MCF 10A (cell line): ENCODE results near the gene BGLAP. TPM values are rescaled to one million over a fixed set of nuclear protein-coding genes. Genes with fewer than 3 reads are reported as not detected.

Experiments
- Bru-seq: library from RNA; stranded (reverse); fragments of 400-500 nt; gene quantifications from one replicate; lab custom pipeline; 2021; lab: Mats Ljungman, UMichigan
- BruChase-seq, 2 experiments: library from RNA; stranded (reverse); fragments of 400-500 nt; gene quantifications; one replicate each; lab custom pipeline; 2021; lab: Mats Ljungman, UMichigan
- BruUV-seq: library from RNA; stranded (reverse); fragments of 400-500 nt; replicated peaks from 2 replicates; lab custom pipeline; 2021; lab: Mats Ljungman, UMichigan
- CTCF ChIA-PET: fragments of 300-600 bp; sonication (Branson Sonifier 250); formaldehyde crosslinking; extraction: SDS; loops from one replicate; lab custom pipeline; 2021; ENCODE audit warnings: antibody characterized with exemption, inconsistent platforms; lab: Yijun Ruan, JAX
- POLR2A ChIA-PET: fragments of 300-600, 350-650 bp; sonication (Branson Sonifier 250); formaldehyde crosslinking; extraction: SDS; loops from one replicate; lab custom pipeline; 2020; ENCODE audit warnings: antibody characterized with exemption, inconsistent platforms; lab: Yijun Ruan, JAX
- DNase-seq: peaks from one replicate; pipeline ENCODE4 v3.0.0-alpha.2; 2018; ENCODE audit not compliant: unreplicated experiment
- H3K27ac Mint-ChIP-seq: one replicate; pipeline ENCODE4 v1.8.0; 2022; ENCODE audit warnings: mild to moderate bottlenecking, low read depth, mixed read lengths; ENCODE audit not compliant: unreplicated experiment
- H3K27me3 Mint-ChIP-seq: one replicate; pipeline ENCODE4 v1.8.0; 2022; ENCODE audit warnings: mixed read lengths; ENCODE audit not compliant: insufficient read depth, unreplicated experiment
- H3K36me3 Mint-ChIP-seq: one replicate; pipeline ENCODE4 v1.8.0; 2022; ENCODE audit warnings: mild to moderate bottlenecking, moderate library complexity, mixed read lengths; ENCODE audit not compliant: insufficient read depth, unreplicated experiment
- H3K4me1 Mint-ChIP-seq: one replicate; pipeline ENCODE4 v1.8.0; 2022; ENCODE audit warnings: mixed read lengths; ENCODE audit not compliant: insufficient read depth, unreplicated experiment
- H3K4me3 Mint-ChIP-seq: one replicate; pipeline ENCODE4 v1.8.0; 2022; ENCODE audit warnings: mild to moderate bottlenecking, moderate library complexity, mixed read lengths; ENCODE audit not compliant: unreplicated experiment
- H3K9me3 Mint-ChIP-seq: one replicate; pipeline ENCODE4 v1.8.0; 2022; ENCODE audit warnings: mixed read lengths; ENCODE audit not compliant: unreplicated experiment
- CTCF ChIP-seq: fragments of 200-600 bp; IDR thresholded peaks from one replicate; pipeline ENCODE4 v1.8.0; 2022; ENCODE audit warnings: antibody characterized with exemption, mild to moderate bottlenecking; ENCODE audit not compliant: unreplicated experiment
- intact Hi-C: fragments of 100-400 bp; cut with micrococcal nuclease; formaldehyde crosslinking; loops from 2 replicates; pipeline ENCODE4 v1.14.1; 2022
- long read RNA-seq: library from polyadenylated mRNA; stranded (forward); transcript quantifications from one replicate; pipeline ENCODE4 v2.0.0, GENCODE V29; 2022
- total RNA-seq: library from RNA; stranded (reverse); gene quantifications from 2 replicates; pipeline ENCODE4 v1.2.3, GENCODE V29; 2022

BGLAP gene
- total RNA-seq (1.9 and 2.6 TPM in 2 replicates), Bru-seq, nascent RNA (percentile 39 among the genes with signal in this experiment), BruChase-seq, experiment 1, labeled RNA remaining after a 6-hour chase (percentile 54 among the genes with signal in this experiment), BruChase-seq, experiment 2, labeled RNA remaining after a 2-hour chase (percentile 50 among the genes with signal in this experiment)
- long read RNA-seq, partial matches to known transcripts, result 0 of 1 reads
- long read RNA-seq, other reads (novel, unspliced or antisense), result 0 of 1 reads

GRCh38 chr1:156241926-156242325, at the start of gene BGLAP:
TSS of gene BGLAP (plus strand) at chr1:156242184. CDS start at chr1:156242232, 48 bp downstream.
- H3K27ac Mint-ChIP-seq, result peak within 1 kb of the TSS; percentile 42
- H3K4me1 Mint-ChIP-seq, result peaks cover 22% of the 10 kb centered on the region
- H3K9me3 Mint-ChIP-seq, result no peaks in the 10 kb centered on the region
- peaks cover 32% of the 10 kb centered on the region for H3K36me3 Mint-ChIP-seq
- TF ChIP-seq CTCF, result no peak
- no peak within 1 kb of the TSS for H3K4me3 Mint-ChIP-seq
- no peak for DNase-seq
- intact Hi-C loops, result no loop called here
- POLR2A ChIA-PET, result interaction anchor here (0.5 to 2.5 kb wide), 11 partner anchors 9 to 94 kb away, joined by 3 to 14 read pairs (median 4); partner anchors contain the start of gene PMF1
- H3K27me3 Mint-ChIP-seq, result no peaks in the 10 kb centered on the region
- CTCF ChIA-PET, result interaction anchor here (0.5 to 3.5 kb wide), 3 partner anchors 16 to 152 kb away, joined by 3 to 19 read pairs (median 5); partner anchors contain the start of gene SLC25A44
- no TSS peak for BruUV-seq

- BruUV-seq, result no TSS peak
- POLR2A ChIA-PET, result interaction anchor here (0.6 to 8.8 kb wide), 25 partner anchors 10 to 197 kb away, joined by 3 to 131 read pairs (median 4); partner anchors contain the start of genes LAMTOR2, PMF1, SMG5 and TMEM79
- peak overlapping the region; percentile 96 for H3K4me3 Mint-ChIP-seq
- CTCF ChIA-PET, result interaction anchor here (0.6 to 1.5 kb wide), 8 partner anchors 14 to 98 kb away, joined by 3 to 11 read pairs (median 4); no protein-coding TSS in a partner anchor
- H3K27me3 Mint-ChIP-seq, result no peaks in the 10 kb centered on the region
- peaks cover 16% of the 10 kb centered on the region for H3K4me1 Mint-ChIP-seq
- no peak for DNase-seq
- TF ChIP-seq CTCF, result no peak
- peaks cover 7% of the 10 kb centered on the region for H3K36me3 Mint-ChIP-seq
- peak overlapping the region; percentile 90 for H3K27ac Mint-ChIP-seq
- intact Hi-C loops, result no loop called here
- H3K9me3 Mint-ChIP-seq, result no peaks in the 10 kb centered on the region
Measured at GRCh38 chr1:156193208-156193487, 48.8 kb upstream of the BGLAP start.

GRCh38 chr1:156193488-156194299, 48.3 kb upstream of the BGLAP start, which contains the start of gene SLC25A44:
TSS of gene SLC25A44 (plus strand) at chr1:156194104. CDS start at chr1:156199848, 5,744 bp downstream.
- no peaks in the 10 kb centered on the region for H3K9me3 Mint-ChIP-seq
- H3K36me3 Mint-ChIP-seq, result peaks cover 7% of the 10 kb centered on the region
- H3K4me1 Mint-ChIP-seq, result peaks cover 16% of the 10 kb centered on the region
- no peaks in the 10 kb centered on the region for H3K27me3 Mint-ChIP-seq
- POLR2A ChIA-PET, result interaction anchor here (0.6 to 8.8 kb wide), 34 partner anchors 10 to 468 kb away, joined by 3 to 131 read pairs (median 4); partner anchors contain the start of genes GLMP, LAMTOR2, PMF1 and SMG5
- TF ChIP-seq CTCF, result peak; percentile 49
- peak; percentile 100 for DNase-seq
- peak within 1 kb of the TSS; percentile 96 for H3K4me3 Mint-ChIP-seq
- peak within 1 kb of the TSS; percentile 90 for H3K27ac Mint-ChIP-seq
- intact Hi-C loops, result no loop called here
- BruUV-seq, result TSS peak; percentile 88
- CTCF ChIA-PET, result interaction anchor here (0.6 to 1.7 kb wide), 15 partner anchors 13 to 389 kb away, joined by 3 to 11 read pairs (median 4); partner anchors contain the start of genes BGLAP, SMG5 and TMEM79
